OCI-LY1 (cell line): Measurements from ENCODE around the gene HLCS.
"Not testable (repeated sequence)": the region's sequence is repeated elsewhere in the genome, so short reads cannot be mapped to it uniquely, and the experiment has no call there.

ENCODE experiments used
- H2AFZ ChIP-seq: fragments of 200-600 bp; sonication (generic), shearing (Covaris generic); 2 replicates; pipeline ENCODE4 v1.6.0; 2014; ENCODE audit warnings: antibody characterized with exemption, mild to moderate bottlenecking, low read length
- H3F3A ChIP-seq: fragments of 200-600 bp; sonication (generic), shearing (Covaris generic); 2 replicates; pipeline ENCODE4 v1.6.0; 2014; ENCODE audit warnings: mild to moderate bottlenecking, antibody characterized with exemption, low read length, moderate library complexity; ENCODE audit not compliant: insufficient read depth
- H3K27ac ChIP-seq: fragments of 200-600 bp; sonication (generic); 2 replicates; pipeline ENCODE4 v1.5.1; 2014; ENCODE audit warnings: low read length, mixed run types, mild to moderate bottlenecking, low read depth; ENCODE audit not compliant: poor library complexity, severe bottlenecking
- H3K27me3 ChIP-seq: fragments of 200-600 bp; sonication (generic); 2 replicates; pipeline ENCODE4 v1.6.0; 2014; ENCODE audit warnings: antibody characterized with exemption, mild to moderate bottlenecking, low read length, moderate library complexity; ENCODE audit not compliant: insufficient read depth
- H3K36me3 ChIP-seq: fragments of 200-600 bp; sonication (generic); 2 replicates; pipeline ENCODE4 v1.6.1; 2014; ENCODE audit warnings: mild to moderate bottlenecking, antibody characterized with exemption, low read length, moderate library complexity, mixed read lengths; ENCODE audit not compliant: insufficient read depth
- H3K4me1 ChIP-seq: fragments of 200-600 bp; sonication (generic); 2 replicates; pipeline ENCODE4 v1.5.1; 2014; ENCODE audit warnings: mild to moderate bottlenecking, low read length, moderate library complexity; ENCODE audit not compliant: insufficient read depth, severe bottlenecking
- H3K4me2 ChIP-seq: fragments of 200-600 bp; sonication (generic), shearing (Covaris generic); 2 replicates; pipeline ENCODE4 v1.6.1; 2014; ENCODE audit warnings: low read length
- H3K4me3 ChIP-seq: fragments of 200-600 bp; sonication (generic); 2 replicates; pipeline ENCODE4 v1.5.1; 2014; ENCODE audit warnings: low read length, low read depth, mild to moderate bottlenecking, mixed read lengths; ENCODE audit not compliant: poor library complexity, severe bottlenecking
- H3K79me2 ChIP-seq: fragments of 200-600 bp; shearing (Covaris generic); 2 replicates; pipeline ENCODE4 v1.6.1; 2016; ENCODE audit warnings: mixed run types, low read length, mixed read lengths; ENCODE audit not compliant: insufficient read depth
- H3K9ac ChIP-seq: fragments of 200-600 bp; sonication (generic), shearing (Covaris generic); 2 replicates; pipeline ENCODE4 v1.6.1; 2014; ENCODE audit warnings: mild to moderate bottlenecking, low read length, mixed read lengths
- H3K9me2 ChIP-seq: fragments of 200-600 bp; sonication (generic), shearing (Covaris generic); 2 replicates; pipeline ENCODE4 v1.6.1; 2014; ENCODE audit warnings: low read depth, mild to moderate bottlenecking, low read length, mixed read lengths
- H3K9me3 ChIP-seq: fragments of 200-600 bp; shearing (Covaris generic); 2 replicates; pipeline ENCODE4 v1.6.1; 2014; ENCODE audit warnings: low read length, mixed read lengths
- H4K20me1 ChIP-seq: fragments of 200-600 bp; sonication (generic), shearing (Covaris generic); 2 replicates; pipeline ENCODE4 v1.6.0; 2016; ENCODE audit warnings: mild to moderate bottlenecking, low read length; ENCODE audit not compliant: insufficient read depth
- EZH2 ChIP-seq: fragments of 200-600 bp; sonication (generic), shearing (Covaris generic); IDR thresholded peaks from 2 replicates; pipeline ENCODE4 v1.8.0; 2017; ENCODE audit warnings: borderline replicate concordance, mixed run types, mild to moderate bottlenecking, antibody characterized with exemption, low read length, moderate library complexity, mixed read lengths
- TF ChIP-seq, protein P1 (sequence below): fragments of 200-600 bp; sonication (generic), shearing (Covaris generic); IDR thresholded peaks from 2 replicates; pipeline ENCODE4 v1.5.1; 2017; ENCODE audit warnings: mild to moderate bottlenecking, antibody characterized with exemption, low read length, moderate library complexity, mixed read lengths

The HLCS gene

DNA sequence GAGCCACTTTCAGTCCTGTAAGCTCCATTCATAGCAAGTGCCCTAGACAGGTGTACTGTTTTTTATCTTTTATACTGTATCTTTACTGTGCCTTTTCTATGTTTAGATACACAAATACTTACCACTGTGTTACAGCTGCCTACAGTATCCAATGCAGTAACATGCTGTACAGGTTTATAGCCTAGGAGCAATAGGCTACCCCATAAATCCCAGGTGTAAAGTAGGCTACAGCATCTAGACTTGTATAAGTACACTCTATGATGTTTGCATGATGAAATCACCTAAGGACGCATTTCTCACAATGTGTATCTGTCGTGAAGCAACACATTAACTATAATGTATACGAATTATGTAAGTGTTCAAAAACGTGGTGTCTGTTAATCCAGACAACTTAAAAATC, 10.7 kb downstream of the HLCS start:
- Histone ChIP-seq H3K79me2 (no peaks in the 10 kb centered on the region), H3K9ac (no peak overlapping the region), H3K27me3 (no peaks in the 10 kb centered on the region), H3K9me3 (peaks cover 5% of the 10 kb centered on the region; the same call in 1 of the 2 replicates), H3K36me3 (peaks cover 24% of the 10 kb centered on the region), H3F3A (no peaks in the 10 kb centered on the region), H2AFZ (no peak overlapping the region), H3K4me1 (no peaks in the 10 kb centered on the region), H3K4me2 (no peak overlapping the region), H4K20me1 (no peaks in the 10 kb centered on the region), H3K4me3 (no peak overlapping the region), H3K9me2 (no peaks in the 10 kb centered on the region), H3K27ac (no peak overlapping the region)
- TF ChIP-seq EZH2, result no peak

DNA sequence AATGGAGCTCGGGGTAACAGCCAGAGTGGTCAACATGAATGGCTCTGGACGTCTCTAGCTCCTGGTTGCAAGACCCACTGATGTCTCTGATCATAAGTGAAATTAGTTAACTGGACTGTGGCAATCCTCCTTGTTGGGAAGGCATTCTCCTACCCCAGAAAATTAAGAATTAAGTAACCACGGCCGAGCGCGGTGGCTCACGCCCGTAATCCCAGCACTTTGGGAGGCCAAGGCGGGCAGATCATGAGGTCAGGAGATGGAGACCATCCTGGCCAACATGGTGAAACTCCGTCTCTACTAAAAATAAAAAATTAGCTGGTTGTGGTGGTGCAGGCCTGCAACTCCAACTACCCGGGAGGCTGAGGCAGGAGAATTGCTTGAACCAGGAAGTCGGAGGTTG, 14.1 kb downstream of the HLCS start:
- not testable (repeated sequence) for H3K9me3 ChIP-seq, H3K36me3 ChIP-seq, H3K27me3 ChIP-seq, H3F3A ChIP-seq, H3K4me3 ChIP-seq, H3K79me2 ChIP-seq, H3K4me2 ChIP-seq, H2AFZ ChIP-seq, H3K27ac ChIP-seq, H4K20me1 ChIP-seq, H3K9me2 ChIP-seq, H3K9ac ChIP-seq, H3K4me1 ChIP-seq

DNA sequence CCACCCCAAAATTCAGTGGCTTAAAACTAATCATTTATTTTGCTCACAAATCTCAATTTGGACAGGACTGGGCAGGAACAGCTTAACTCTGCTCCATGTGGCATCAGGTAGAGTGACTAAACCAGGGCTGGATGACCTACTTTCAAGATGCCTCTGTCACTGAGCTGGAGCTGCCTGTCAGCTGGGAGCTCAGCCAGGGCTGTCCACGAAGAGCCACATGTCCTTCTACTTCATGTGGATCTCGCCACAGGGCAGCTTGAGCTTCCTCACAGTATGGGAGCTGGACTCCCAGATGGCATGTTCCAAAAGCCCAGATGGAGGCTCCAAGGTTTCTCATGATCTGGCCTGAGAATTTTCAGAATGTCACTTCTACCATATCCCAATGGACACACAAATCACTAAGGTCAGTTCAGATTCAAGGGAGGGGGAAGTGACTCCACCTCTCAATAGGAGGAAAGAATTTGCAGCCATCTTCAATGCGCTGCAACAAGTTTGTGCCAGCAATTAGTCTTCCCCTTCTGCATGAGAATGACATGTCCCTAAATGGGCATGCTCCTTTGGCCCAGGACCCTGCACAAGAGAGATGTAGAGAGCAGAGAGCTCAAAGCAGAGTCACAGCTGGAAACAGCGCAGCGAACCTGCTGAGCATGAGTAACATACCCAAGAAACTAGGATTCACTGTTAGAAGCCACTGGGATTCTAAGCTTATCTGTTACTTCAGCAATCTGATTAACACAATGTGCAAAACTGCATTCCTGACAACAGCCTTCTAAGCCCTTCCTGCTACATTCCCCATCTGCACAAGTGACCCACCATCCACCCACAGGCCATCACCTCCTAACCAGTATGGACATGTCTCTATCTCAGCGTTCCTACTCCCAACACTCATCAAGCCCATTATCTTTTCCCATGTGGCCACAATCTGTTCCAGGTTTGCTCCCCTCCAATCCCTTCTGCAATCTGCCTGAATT, 17.0 kb downstream of the HLCS start:
- Histone ChIP-seq H3K9me3 (no peaks in the 10 kb centered on the region), H3K4me3 (no peak overlapping the region), H3K9me2 (no peaks in the 10 kb centered on the region), H3K36me3 (peaks cover 4% of the 10 kb centered on the region; the same call in 1 of the 2 replicates), H3K4me2 (no peak overlapping the region), H3K27me3 (no peaks in the 10 kb centered on the region), H3K27ac (no peak overlapping the region), H3F3A (no peaks in the 10 kb centered on the region), H3K9ac (no peak overlapping the region), H2AFZ (no peak overlapping the region), H3K4me1 (no peaks in the 10 kb centered on the region), H4K20me1 (no peaks in the 10 kb centered on the region), H3K79me2 (no peaks in the 10 kb centered on the region)
- TF ChIP-seq EZH2, result no peak
- TF ChIP-seq, protein P1, sequence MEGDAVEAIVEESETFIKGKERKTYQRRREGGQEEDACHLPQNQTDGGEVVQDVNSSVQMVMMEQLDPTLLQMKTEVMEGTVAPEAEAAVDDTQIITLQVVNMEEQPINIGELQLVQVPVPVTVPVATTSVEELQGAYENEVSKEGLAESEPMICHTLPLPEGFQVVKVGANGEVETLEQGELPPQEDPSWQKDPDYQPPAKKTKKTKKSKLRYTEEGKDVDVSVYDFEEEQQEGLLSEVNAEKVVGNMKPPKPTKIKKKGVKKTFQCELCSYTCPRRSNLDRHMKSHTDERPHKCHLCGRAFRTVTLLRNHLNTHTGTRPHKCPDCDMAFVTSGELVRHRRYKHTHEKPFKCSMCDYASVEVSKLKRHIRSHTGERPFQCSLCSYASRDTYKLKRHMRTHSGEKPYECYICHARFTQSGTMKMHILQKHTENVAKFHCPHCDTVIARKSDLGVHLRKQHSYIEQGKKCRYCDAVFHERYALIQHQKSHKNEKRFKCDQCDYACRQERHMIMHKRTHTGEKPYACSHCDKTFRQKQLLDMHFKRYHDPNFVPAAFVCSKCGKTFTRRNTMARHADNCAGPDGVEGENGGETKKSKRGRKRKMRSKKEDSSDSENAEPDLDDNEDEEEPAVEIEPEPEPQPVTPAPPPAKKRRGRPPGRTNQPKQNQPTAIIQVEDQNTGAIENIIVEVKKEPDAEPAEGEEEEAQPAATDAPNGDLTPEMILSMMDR, result no peak

DNA sequence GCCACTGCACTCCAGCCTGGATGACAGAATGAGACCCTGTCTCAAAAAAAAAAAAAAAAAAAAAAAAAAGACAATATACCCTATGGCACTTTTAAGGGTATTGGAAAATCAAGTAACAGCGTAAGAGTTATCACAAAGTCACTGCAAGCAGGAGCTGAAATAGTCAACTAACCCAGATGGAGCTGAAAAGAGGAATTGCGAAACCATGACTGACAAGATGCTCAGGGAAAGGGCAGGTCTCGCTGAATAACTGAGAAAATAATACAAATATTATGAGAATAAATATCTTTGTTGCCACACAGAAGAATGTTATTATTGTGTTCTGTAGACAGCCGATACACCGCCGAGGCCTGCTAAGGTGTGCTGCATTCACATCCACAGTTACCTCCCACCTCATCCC, 17.8 kb downstream of the HLCS start:
- Histone ChIP-seq H3K4me1 (no peaks in the 10 kb centered on the region), H3K4me2 (no peak overlapping the region), H3K9me3 (no peaks in the 10 kb centered on the region), H3K9ac (no peak overlapping the region), H3K27me3 (no peaks in the 10 kb centered on the region), H3K36me3 (peaks cover 4% of the 10 kb centered on the region; the same call in 1 of the 2 replicates), H4K20me1 (no peaks in the 10 kb centered on the region), H2AFZ (no peak overlapping the region), H3K9me2 (no peaks in the 10 kb centered on the region), H3K4me3 (no peak overlapping the region), H3F3A (no peaks in the 10 kb centered on the region), H3K79me2 (no peaks in the 10 kb centered on the region), H3K27ac (no peak overlapping the region)
- TF ChIP-seq, protein P1, result no peak
- no peak for TF ChIP-seq EZH2
